GM21576 (cell line): Measurements from ENCODE around the gene LTBP3.
"Not testable (repeated sequence)": the region's sequence is repeated elsewhere in the genome, so short reads cannot be mapped to it uniquely, and the experiment has no call there.

Experiments used
- ATAC-seq: cut with Tn5 transposase; IDR thresholded peaks from one replicate; pipeline ENCODE4 v1.9.1; 2021; ENCODE audit warnings: mild to moderate bottlenecking, moderate library complexity; ENCODE audit not compliant: unreplicated experiment

The LTBP3 gene

GRCh38 chr11:65538232-65538914, 19.8 kb downstream of the LTBP3 start:
- ATAC-seq, result no peak

GRCh38 chr11:65537620-65538231, 20.4 kb downstream of the LTBP3 start:
- ATAC-seq, result no peak

- ATAC-seq, result no peak
Measured at GRCh38 chr11:65537296-65537597, 20.9 kb downstream of the LTBP3 start.

- no peak for ATAC-seq
Measured at GRCh38 chr11:65536412-65537295, 21.5 kb downstream of the LTBP3 start.

- ATAC-seq, result no peak
Measured at GRCh38 chr11:65535102-65535501, 23.1 kb downstream of the LTBP3 start.

GRCh38 chr11:65532388-65533064, 25.6 kb downstream of the LTBP3 start:
- ATAC-seq, result no peak

- ATAC-seq, result no peak
Measured at GRCh38 chr11:65530157-65530496, 28.0 kb downstream of the LTBP3 start.

- ATAC-seq, result no peak
Measured at GRCh38 chr11:65529475-65530156, 28.5 kb downstream of the LTBP3 start.

GRCh38 chr11:65528819-65529350, 29.3 kb downstream of the LTBP3 start:
- no peak for ATAC-seq

GRCh38 chr11:65526744-65527143, 31.4 kb downstream of the LTBP3 start:
- no peak for ATAC-seq

GRCh38 chr11:65525546-65526480, 32.3 kb downstream of the LTBP3 start:
- no peak for ATAC-seq

- no peak for ATAC-seq
Measured at GRCh38 chr11:65524741-65525545, 33.2 kb downstream of the LTBP3 start, which contains the start of gene SCYL1. Gene SCYL1 (plus strand): TSS chr11:65525083. CDS start chr11:65525154, 71 bp downstream.

GRCh38 chr11:65524014-65524740, 34.0 kb downstream of the LTBP3 start:
- ATAC-seq, result no peak

GRCh38 chr11:65523631-65523968, 34.6 kb downstream of the LTBP3 start:
- not testable (repeated sequence) for ATAC-seq

- ATAC-seq, result not testable (repeated sequence)
Measured at GRCh38 chr11:65522718-65523630, 35.2 kb downstream of the LTBP3 start.

GRCh38 chr11:65521777-65522521, 36.2 kb downstream of the LTBP3 start:
- not testable (repeated sequence) for ATAC-seq
